K562 (cell line): Measurements from ENCODE around the gene MMS19. TPM values are rescaled to one million over a fixed set of nuclear protein-coding genes. Genes with fewer than 3 reads are reported as not detected.

Experiments used
- ATAC-seq: fragments of 200-7000 bp; cut with Tn5 transposase; 3 replicates; pipeline ENCODE4 v1.9.1; 2020; ENCODE audit warnings: moderate library complexity
- BruUV-seq: library from RNA; stranded (reverse); fragments of 400-500 nt; replicated peaks from 2 replicates; lab custom pipeline; 2021; lab: Mats Ljungman, UMichigan
- CTCF ChIA-PET: fragments of 300-600 bp; formaldehyde crosslinking; extraction: SDS; loops from one replicate; lab custom pipeline; 2021; ENCODE audit warnings: low intra/inter-chr PET ratio; lab: Yijun Ruan, JAX
- POLR2A ChIA-PET: fragments of 300-600, 350-650 bp; sonication (Branson Sonifier 250); formaldehyde crosslinking; extraction: SDS; loops from one replicate; lab custom pipeline; 2021; ENCODE audit warnings: antibody characterized with exemption, inconsistent platforms; lab: Yijun Ruan, JAX
- DNase-seq, 4 experiments: peaks; one replicate each; pipeline versions ENCODE4 v3.0.0 to v3.0.0-alpha.2; 2011 to 2018; ENCODE audit warnings: low spot score in 3 of 4, mixed read lengths in 3 of 4; ENCODE audit errors: extremely low read depth in 1 of 4
- FAIRE-seq: peaks from 2 replicates; lab custom pipeline; 2011; peaks lifted over from hg19 to GRCh38; lab: Jason Lieb, UNC
- H2AFZ ChIP-seq: 2 replicates; pipeline ENCODE4 v1.6.0; 2011; ENCODE audit warnings: low read depth, low read length, control low read depth, inconsistent platforms
- H3K27ac ChIP-seq: fragments of 200-600 bp; 3 replicates; pipeline ENCODE4 v1.8.0; 2011; ENCODE audit warnings: low read depth, mild to moderate bottlenecking, control low read depth, inconsistent platforms, low read length, moderate library complexity, mixed read lengths; ENCODE audit errors: extremely low read depth
- H3K27me3 ChIP-seq, 2 experiments: fragments of 300-600 bp in 1 of 2; 2 replicates in 1 of 2; 3 replicates in 1 of 2; pipeline versions ENCODE4 v1.6.0 to v1.8.0; 2011; ENCODE audit warnings: inconsistent platforms in 2 of 2, low read length in 2 of 2, mild to moderate bottlenecking in 1 of 2, mixed read lengths in 1 of 2, moderate library complexity in 1 of 2; ENCODE audit not compliant: control insufficient read depth in 2 of 2, insufficient read depth in 2 of 2
- H3K36me3 ChIP-seq: fragments of 300-600 bp; 3 replicates; pipeline ENCODE4 v1.8.0; 2011; ENCODE audit warnings: mild to moderate bottlenecking, low read length, inconsistent platforms; ENCODE audit not compliant: control insufficient read depth, insufficient read depth
- H3K4me1 ChIP-seq, 2 experiments: fragments of 200-600 bp in 1 of 2; replicated peaks in 1 of 2; 2 replicates in 1 of 2; 3 replicates in 1 of 2; pipeline versions ENCODE4 v1.5.1 to v1.8.0; 2011; ENCODE audit warnings: inconsistent platforms in 2 of 2, low read length in 2 of 2, mild to moderate bottlenecking in 1 of 2, mixed read lengths in 1 of 2, moderate library complexity in 1 of 2; ENCODE audit not compliant: control insufficient read depth in 2 of 2, insufficient read depth in 2 of 2
- H3K4me2 ChIP-seq: 2 replicates; pipeline ENCODE4 v1.6.1; 2011; ENCODE audit warnings: low read length, control low read depth, inconsistent platforms, mixed read lengths; ENCODE audit not compliant: insufficient read depth
- H3K4me3 ChIP-seq: fragments of 200-600 bp; sonication (generic), shearing (Covaris generic); 2 replicates; pipeline ENCODE4 v1.5.1; 2016; ENCODE audit warnings: control low read depth, inconsistent platforms
- H3K79me2 ChIP-seq: fragments of 200-600 bp; 3 replicates; pipeline ENCODE4 v1.8.0; 2011; ENCODE audit warnings: low read length, inconsistent platforms; ENCODE audit not compliant: control insufficient read depth, insufficient read depth
- H3K9ac ChIP-seq, 2 experiments: 2 replicates each; pipeline versions ENCODE4 v1.6.0 to v1.6.1; 2011; ENCODE audit warnings: low read depth in 2 of 2, low read length in 2 of 2, control low read depth in 1 of 2, inconsistent platforms in 1 of 2, mild to moderate bottlenecking in 1 of 2, mixed read lengths in 1 of 2; ENCODE audit not compliant: insufficient read depth in 1 of 2
- H3K9me1 ChIP-seq: one replicate; pipeline ENCODE4 v1.6.0; 2011; ENCODE audit warnings: inconsistent platforms, mild to moderate bottlenecking, low read length, moderate library complexity; ENCODE audit not compliant: control insufficient read depth, insufficient read depth
- H3K9me3 ChIP-seq: replicated peaks from 2 replicates; pipeline ENCODE4 v1.5.1; 2011; ENCODE audit warnings: low read depth, low read length, inconsistent platforms; ENCODE audit not compliant: control insufficient read depth, insufficient read depth
- H4K20me1 ChIP-seq: replicated peaks from 2 replicates; pipeline ENCODE4 v1.6.1; 2011; ENCODE audit warnings: low read length, inconsistent platforms, mixed read lengths; ENCODE audit not compliant: control insufficient read depth, insufficient read depth
- ADNP ChIP-seq: fragments of 200-800 bp; sonication (Bioruptor generic); IDR thresholded peaks from 2 replicates; pipeline ENCODE4 v1.6.1; 2016; ENCODE audit warnings: missing genetic modification characterization, missing compliant biosample characterization
- CBX2 ChIP-seq: fragments of 200-600 bp; sonication (generic); IDR thresholded peaks from one replicate; pipeline ENCODE4 v1.6.1; 2012; ENCODE audit warnings: mild to moderate bottlenecking, low read length, inconsistent platforms; ENCODE audit not compliant: insufficient read depth, poor library complexity, severe bottlenecking
- FUS ChIP-seq: fragments of 200-400 bp; formaldehyde crosslinking; optimal IDR thresholded peaks from 2 replicates; pipeline ENCODE3; 2017; ENCODE audit warnings: low read depth, low read length
- HDAC6 ChIP-seq: IDR thresholded peaks from 2 replicates; pipeline ENCODE4 v1.6.1; 2012; ENCODE audit warnings: low read depth, mild to moderate bottlenecking, control low read depth, inconsistent platforms, low read length, moderate library complexity
- HDAC8 ChIP-seq: fragments of 450-650 bp; IDR thresholded peaks from 2 replicates; pipeline ENCODE4 v1.6.1; 2016; ENCODE audit warnings: mild to moderate bottlenecking, missing genetic modification characterization, moderate library complexity, missing compliant biosample characterization
- KLF1 ChIP-seq: fragments of 450-650 bp; IDR thresholded peaks from 2 replicates; pipeline ENCODE4 v1.6.1; 2016; ENCODE audit warnings: missing genetic modification characterization, missing compliant biosample characterization
- PURB ChIP-seq: sonication (generic); formaldehyde crosslinking; IDR thresholded peaks from 2 replicates; pipeline ENCODE4 v1.9.0; 2021; ENCODE audit warnings: low read depth, mild to moderate bottlenecking, missing genetic modification reagents
- RBBP5 ChIP-seq: fragments of 200-600 bp; sonication (generic); IDR thresholded peaks from 2 replicates; pipeline ENCODE4 v1.6.1; 2012; ENCODE audit warnings: borderline replicate concordance, mild to moderate bottlenecking, low read length, control low read depth, inconsistent platforms; ENCODE audit not compliant: insufficient read depth, poor library complexity, severe bottlenecking
- RUNX1 ChIP-seq: sonication (generic); IDR thresholded peaks from 2 replicates; pipeline ENCODE4 v1.6.1; 2016; ENCODE audit warnings: antibody characterized with exemption, low read depth
- SP1 ChIP-seq: sonication (generic); formaldehyde crosslinking; IDR thresholded peaks from 2 replicates; pipeline ENCODE4 v1.8.1; 2022; ENCODE audit warnings: mild to moderate bottlenecking, missing genetic modification reagents
- WGBS: fragments of 100-300 bp; shearing (Covaris generic); methylation state at CpG from one replicate; pipeline ENCODE4 v1.1.6; 2016; ENCODE audit warnings: low coverage, mixed read lengths; ENCODE audit not compliant: insufficient coverage; ENCODE audit errors: missing lambda C conversion rate; 5-methylcytosine and 5-hydroxymethylcytosine counted together
- in situ Hi-C: fragments of 300-500 bp; cut with MboI; formaldehyde crosslinking; loops from 4 replicates; pipeline ENCODE4 v1.15.0; 2018; ENCODE audit warnings: inconsistent platforms, mixed read lengths
- intact Hi-C: fragments of 100-400 bp; cut with micrococcal nuclease; formaldehyde crosslinking; loops from 2 replicates; pipeline ENCODE4 v1.14.2; 2022
- polyA plus RNA-seq, 8 experiments: library from polyadenylated mRNA; depleted of rRNA in 4 of 8; stranded (reverse) in 5 of 8; unstranded in 3 of 8; fragments of >200 nt; fragmentation: Nextera tagmentation in 2 of 8; fragmentation: Illumina TruSeq in 1 of 8; extraction: Ambion mirVana in 2 of 8; extraction: Trizol in 1 of 8; gene quantifications; 2 replicates each; pipeline versions ENCODE4 v1.2.1 to v1.2.3, GENCODE V29; 2011 to 2014; ENCODE audit warnings: inconsistent platforms in 1 of 8, missing spikeins in 1 of 8
- total RNA-seq, 7 experiments: library from RNA; depleted of rRNA in 6 of 7; stranded (reverse); fragments of >200 nt in 6 of 7; fragmentation: Illumina TruSeq in 2 of 7; extraction: Trizol in 2 of 7; gene quantifications; 2 replicates each; pipeline versions ENCODE4 v1.2.1 to v1.2.3, GENCODE V29; 2011 to 2021; ENCODE audit warnings: low replicate concordance in 1 of 7
- TF ChIP-seq, protein P1 (sequence below), 2 experiments: fragments of 450-650 bp; formaldehyde crosslinking in 1 of 2; IDR thresholded peaks; 2 replicates each; pipeline versions ENCODE4 v1.4.0 to v1.6.1; 2014 to 2020; ENCODE audit warnings: mild to moderate bottlenecking in 2 of 2, borderline replicate concordance in 1 of 2, low read depth in 1 of 2

Gene MMS19
- total and polyA plus RNA-seq, 9 of the 15 experiments (the other 6 are each of a cell fraction or from before 2014, with no cell fraction given) = 40.1 to 110 (median 62.9) TPM

GRCh38 chr10:97425964-97426775, 72.1 kb downstream of the MMS19 start, which contains the start of gene PGAM1:
Gene PGAM1 (plus strand): TSS chr10:97426191. CDS start chr10:97426308, 117 bp downstream.
- FAIRE-seq (peak; percentile 86), DNase-seq (peak; percentile 93 to 99 (median 98)), ATAC-seq (peak; percentile 95)
- POLR2A ChIA-PET = interaction anchor here (0.7 to 1.2 kb wide), 2 partner anchors 11 to 74 kb away, joined by 3 read pairs; no protein-coding TSS in a partner anchor
- H3K9ac ChIP-seq = peak within 1 kb of the TSS; percentile 93 to 100
- H3K9me3 ChIP-seq = no peaks in the 10 kb centered on the region
- TSS peak; percentile 59 for BruUV-seq
- in situ Hi-C loops = no loop called here
- peak within 1 kb of the TSS; percentile 90 for H3K4me3 ChIP-seq
- H3K36me3 ChIP-seq = peaks cover 41% of the 10 kb centered on the region
- peak within 1 kb of the TSS; percentile 88 for H2AFZ ChIP-seq
- peak within 1 kb of the TSS; percentile 89 for H3K27ac ChIP-seq
- peaks cover 16% of the 10 kb centered on the region for H4K20me1 ChIP-seq
- CTCF ChIA-PET = interaction anchor here (0.7 kb wide), 1 partner anchor 19 kb away, joined by 4 read pairs; no protein-coding TSS in a partner anchor
- intact Hi-C loops = loop anchor here (1.0 kb wide), 1 partner anchor 19 kb away; no protein-coding TSS in a partner anchor
- H3K9me1 ChIP-seq = no peaks in the 10 kb centered on the region
- under 1% methylated on average over 41 of the region's 90 CpGs for WGBS
- no peaks in the 10 kb centered on the region for H3K27me3 ChIP-seq
- H3K4me2 ChIP-seq = peak within 1 kb of the TSS; percentile 99
- peaks cover 43% of the 10 kb centered on the region for H3K79me2 ChIP-seq
- peaks cover 6 to 12% of the 10 kb centered on the region in 2 experiments; a peak in 3 of 5 replicates for H3K4me1 ChIP-seq
- TF ChIP-seq RBBP5 (peak; percentile 56), CBX2 (no peak), KLF1 (tag) (0 out of 2 replicates have a peak, but pooled peaks have one; percentile 41), PURB (no peak), FUS (no peak), SP1 (CRISPR knock-in tag) (peak; percentile 60; the same call in 1 of the 2 replicates), HDAC8 (tag) (no peak), RUNX1 (no peak), ADNP (no peak), HDAC6 (no peak)
- TF ChIP-seq, protein P1, sequence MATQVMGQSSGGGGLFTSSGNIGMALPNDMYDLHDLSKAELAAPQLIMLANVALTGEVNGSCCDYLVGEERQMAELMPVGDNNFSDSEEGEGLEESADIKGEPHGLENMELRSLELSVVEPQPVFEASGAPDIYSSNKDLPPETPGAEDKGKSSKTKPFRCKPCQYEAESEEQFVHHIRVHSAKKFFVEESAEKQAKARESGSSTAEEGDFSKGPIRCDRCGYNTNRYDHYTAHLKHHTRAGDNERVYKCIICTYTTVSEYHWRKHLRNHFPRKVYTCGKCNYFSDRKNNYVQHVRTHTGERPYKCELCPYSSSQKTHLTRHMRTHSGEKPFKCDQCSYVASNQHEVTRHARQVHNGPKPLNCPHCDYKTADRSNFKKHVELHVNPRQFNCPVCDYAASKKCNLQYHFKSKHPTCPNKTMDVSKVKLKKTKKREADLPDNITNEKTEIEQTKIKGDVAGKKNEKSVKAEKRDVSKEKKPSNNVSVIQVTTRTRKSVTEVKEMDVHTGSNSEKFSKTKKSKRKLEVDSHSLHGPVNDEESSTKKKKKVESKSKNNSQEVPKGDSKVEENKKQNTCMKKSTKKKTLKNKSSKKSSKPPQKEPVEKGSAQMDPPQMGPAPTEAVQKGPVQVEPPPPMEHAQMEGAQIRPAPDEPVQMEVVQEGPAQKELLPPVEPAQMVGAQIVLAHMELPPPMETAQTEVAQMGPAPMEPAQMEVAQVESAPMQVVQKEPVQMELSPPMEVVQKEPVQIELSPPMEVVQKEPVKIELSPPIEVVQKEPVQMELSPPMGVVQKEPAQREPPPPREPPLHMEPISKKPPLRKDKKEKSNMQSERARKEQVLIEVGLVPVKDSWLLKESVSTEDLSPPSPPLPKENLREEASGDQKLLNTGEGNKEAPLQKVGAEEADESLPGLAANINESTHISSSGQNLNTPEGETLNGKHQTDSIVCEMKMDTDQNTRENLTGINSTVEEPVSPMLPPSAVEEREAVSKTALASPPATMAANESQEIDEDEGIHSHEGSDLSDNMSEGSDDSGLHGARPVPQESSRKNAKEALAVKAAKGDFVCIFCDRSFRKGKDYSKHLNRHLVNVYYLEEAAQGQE (IDR thresholded peaks at IDR 0.05; ENCODE audit: borderline replicate concordance) = peak; percentile 11; the same call in 1 of the 2 replicates
- TF ChIP-seq, protein P1 (CRISPR knock-in tag; IDR thresholded peaks at IDR 0.05; ENCODE audit: low read depth) = 0 out of 2 replicates have a peak, but pooled peaks have one; percentile 39
